Neural cell (in vitro differentiated cells): ENCODE data around the gene MAML3. TPM values are rescaled to one million over a fixed set of nuclear protein-coding genes. Genes with fewer than 3 reads are reported as not detected.

Source experiments
- H2AFZ ChIP-seq: fragments of 200-600, 300-800 bp; sonication (generic), shearing (Covaris generic); 2 replicates; pipeline ENCODE4 v1.6.0; 2014; ENCODE audit warnings: low read depth, mild to moderate bottlenecking, antibody characterized with exemption, low read length, moderate library complexity
- H3F3A ChIP-seq: fragments of 200-600 bp; shearing (Covaris generic); 2 replicates; pipeline ENCODE4 v1.6.1; 2016; ENCODE audit warnings: mild to moderate bottlenecking, moderate library complexity, mixed read lengths, antibody characterized with exemption, low read length; ENCODE audit not compliant: insufficient read depth, poor library complexity, severe bottlenecking
- H3K27ac ChIP-seq: fragments of 200-600, 300-800 bp; sonication (generic), shearing (Covaris generic); 2 replicates; pipeline ENCODE4 v1.5.1; 2014; ENCODE audit warnings: mild to moderate bottlenecking, low read length, moderate library complexity
- H3K27me3 ChIP-seq: fragments of 300-800, 200-600 bp; sonication (generic), shearing (Covaris generic); 2 replicates; pipeline ENCODE4 v1.6.0; 2014; ENCODE audit warnings: mild to moderate bottlenecking, low read depth, low read length, moderate library complexity; ENCODE audit not compliant: insufficient read depth
- H3K36me3 ChIP-seq: fragments of 300-800, 200-600 bp; sonication (generic), shearing (Covaris generic); 2 replicates; pipeline ENCODE4 v1.5.1; 2014; ENCODE audit warnings: mild to moderate bottlenecking, antibody characterized with exemption, low read length, moderate library complexity; ENCODE audit not compliant: insufficient read depth
- H3K4me2 ChIP-seq: fragments of 300-800, 200-600 bp; sonication (generic), shearing (Covaris generic); 2 replicates; pipeline ENCODE4 v1.6.0; 2014; ENCODE audit warnings: mild to moderate bottlenecking, low read length
- H3K4me3 ChIP-seq: fragments of 300-800, 200-600 bp; sonication (generic), shearing (Covaris generic); 2 replicates; pipeline ENCODE4 v1.5.1; 2014; ENCODE audit warnings: mild to moderate bottlenecking, low read length, moderate library complexity
- H3K79me2 ChIP-seq: fragments of 200-600 bp; shearing (Covaris generic); replicated peaks from 2 replicates; pipeline ENCODE4 v1.6.0; 2014; ENCODE audit warnings: mild to moderate bottlenecking, low read length, moderate library complexity; ENCODE audit not compliant: insufficient read depth
- H3K9ac ChIP-seq: fragments of 300-800, 200-600 bp; sonication (generic), shearing (Covaris generic); 2 replicates; pipeline ENCODE4 v1.6.1; 2016; ENCODE audit warnings: mild to moderate bottlenecking, low read length, mixed read lengths
- H3K9me2 ChIP-seq: fragments of 200-600 bp; shearing (Covaris generic); 2 replicates; pipeline ENCODE4 v1.6.1; 2016; ENCODE audit warnings: mild to moderate bottlenecking, low read length, mixed read lengths; ENCODE audit not compliant: insufficient read depth
- H3K9me3 ChIP-seq: fragments of 200-600, 300-800 bp; sonication (generic), shearing (Covaris generic); 2 replicates; pipeline ENCODE4 v1.6.1; 2016; ENCODE audit warnings: mild to moderate bottlenecking, mixed run types, low read length, moderate library complexity, mixed read lengths
- H4K20me1 ChIP-seq: fragments of 200-600 bp; shearing (Covaris generic); 2 replicates; pipeline ENCODE4 v1.6.1; 2016; ENCODE audit warnings: mild to moderate bottlenecking, mixed run types; ENCODE audit not compliant: insufficient read depth
- EP300 ChIP-seq: fragments of 450-650 bp; conservative IDR thresholded peaks from 2 replicates; pipeline ENCODE4 v1.6.1; 2014; ENCODE audit warnings: antibody characterized with exemption, mild to moderate bottlenecking, moderate library complexity; ENCODE audit not compliant: poor library complexity, severe bottlenecking
- EZH2 ChIP-seq: fragments of 200-600, 300-800 bp; shearing (Covaris generic), sonication (generic); IDR thresholded peaks from 2 replicates; pipeline ENCODE4 v1.6.1; 2014; ENCODE audit warnings: antibody characterized with exemption, low read length, borderline replicate concordance, mild to moderate bottlenecking; ENCODE audit not compliant: insufficient read depth, poor library complexity, severe bottlenecking
- MXI1 ChIP-seq: fragments of 450-650 bp; conservative IDR thresholded peaks from 2 replicates; pipeline ENCODE4 v1.6.1; 2014; ENCODE audit warnings: antibody characterized with exemption, mild to moderate bottlenecking; ENCODE audit not compliant: poor library complexity, severe bottlenecking
- POLR2AphosphoS5 ChIP-seq: IDR thresholded peaks from 2 replicates; pipeline ENCODE4 v1.6.1; 2012
- RAD21 ChIP-seq: fragments of 450-650 bp; conservative IDR thresholded peaks from 2 replicates; pipeline ENCODE4 v1.6.1; 2014; ENCODE audit warnings: antibody characterized with exemption, mild to moderate bottlenecking, moderate library complexity
- SMC3 ChIP-seq: fragments of 450-650 bp; conservative IDR thresholded peaks from 2 replicates; pipeline ENCODE4 v1.6.1; 2014; ENCODE audit warnings: antibody characterized with exemption, mild to moderate bottlenecking, moderate library complexity; ENCODE audit not compliant: poor library complexity
- TAF1 ChIP-seq: IDR thresholded peaks from 2 replicates; pipeline ENCODE4 v1.6.1; 2012; ENCODE audit warnings: low read depth
- polyA plus RNA-seq: library from polyadenylated mRNA; depleted of rRNA; stranded (reverse); fragments of >200 nt; gene quantifications from 2 replicates; pipeline ENCODE4 v1.2.3, GENCODE V29; 2014
- TF ChIP-seq, protein P1 (sequence below): IDR thresholded peaks from 2 replicates; pipeline ENCODE4 v1.6.1; 2012; ENCODE audit warnings: borderline replicate concordance
- TF ChIP-seq, protein P2 (sequence below): fragments of 450-650 bp; IDR thresholded peaks from 2 replicates; pipeline ENCODE4 v1.5.1; 2014; ENCODE audit warnings: antibody characterized with exemption, mild to moderate bottlenecking, moderate library complexity; ENCODE audit not compliant: poor library complexity, severe bottlenecking

Gene MAML3
- polyA plus RNA-seq, 1 donor from 2014 or later: 10.2 TPM

DNA sequence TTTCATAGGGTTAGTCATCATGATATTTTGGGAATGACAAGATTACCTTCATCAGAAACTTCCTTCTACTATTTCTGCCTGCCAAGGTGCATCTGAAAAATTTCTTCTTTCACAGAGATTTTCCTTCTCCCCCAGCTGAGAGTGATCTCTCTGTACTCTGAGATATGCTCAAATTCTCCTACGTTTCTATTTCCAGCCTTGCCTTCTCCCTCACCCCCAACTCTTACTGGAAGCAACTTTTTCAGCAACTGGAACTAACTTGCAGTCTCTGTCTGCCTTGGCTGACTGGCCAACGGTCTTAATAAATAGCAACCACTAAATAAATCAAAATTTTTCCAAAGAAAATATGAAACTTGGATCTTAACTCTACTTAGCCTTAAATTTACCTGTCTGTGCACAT, 122.3 kb downstream of the MAML3 start:
- Histone ChIP-seq H4K20me1 (no peaks in the 10 kb centered on the region), H3K79me2 (no peaks in the 10 kb centered on the region)
- TF ChIP-seq RAD21 (no peak), EP300 (no peak), EZH2 (no peak), TAF1 (no peak), MXI1 (no peak), SMC3 (no peak), POLR2AphosphoS5 (no peak)
- TF ChIP-seq, protein P1, sequence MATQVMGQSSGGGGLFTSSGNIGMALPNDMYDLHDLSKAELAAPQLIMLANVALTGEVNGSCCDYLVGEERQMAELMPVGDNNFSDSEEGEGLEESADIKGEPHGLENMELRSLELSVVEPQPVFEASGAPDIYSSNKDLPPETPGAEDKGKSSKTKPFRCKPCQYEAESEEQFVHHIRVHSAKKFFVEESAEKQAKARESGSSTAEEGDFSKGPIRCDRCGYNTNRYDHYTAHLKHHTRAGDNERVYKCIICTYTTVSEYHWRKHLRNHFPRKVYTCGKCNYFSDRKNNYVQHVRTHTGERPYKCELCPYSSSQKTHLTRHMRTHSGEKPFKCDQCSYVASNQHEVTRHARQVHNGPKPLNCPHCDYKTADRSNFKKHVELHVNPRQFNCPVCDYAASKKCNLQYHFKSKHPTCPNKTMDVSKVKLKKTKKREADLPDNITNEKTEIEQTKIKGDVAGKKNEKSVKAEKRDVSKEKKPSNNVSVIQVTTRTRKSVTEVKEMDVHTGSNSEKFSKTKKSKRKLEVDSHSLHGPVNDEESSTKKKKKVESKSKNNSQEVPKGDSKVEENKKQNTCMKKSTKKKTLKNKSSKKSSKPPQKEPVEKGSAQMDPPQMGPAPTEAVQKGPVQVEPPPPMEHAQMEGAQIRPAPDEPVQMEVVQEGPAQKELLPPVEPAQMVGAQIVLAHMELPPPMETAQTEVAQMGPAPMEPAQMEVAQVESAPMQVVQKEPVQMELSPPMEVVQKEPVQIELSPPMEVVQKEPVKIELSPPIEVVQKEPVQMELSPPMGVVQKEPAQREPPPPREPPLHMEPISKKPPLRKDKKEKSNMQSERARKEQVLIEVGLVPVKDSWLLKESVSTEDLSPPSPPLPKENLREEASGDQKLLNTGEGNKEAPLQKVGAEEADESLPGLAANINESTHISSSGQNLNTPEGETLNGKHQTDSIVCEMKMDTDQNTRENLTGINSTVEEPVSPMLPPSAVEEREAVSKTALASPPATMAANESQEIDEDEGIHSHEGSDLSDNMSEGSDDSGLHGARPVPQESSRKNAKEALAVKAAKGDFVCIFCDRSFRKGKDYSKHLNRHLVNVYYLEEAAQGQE: no peak
- TF ChIP-seq, protein P2, sequence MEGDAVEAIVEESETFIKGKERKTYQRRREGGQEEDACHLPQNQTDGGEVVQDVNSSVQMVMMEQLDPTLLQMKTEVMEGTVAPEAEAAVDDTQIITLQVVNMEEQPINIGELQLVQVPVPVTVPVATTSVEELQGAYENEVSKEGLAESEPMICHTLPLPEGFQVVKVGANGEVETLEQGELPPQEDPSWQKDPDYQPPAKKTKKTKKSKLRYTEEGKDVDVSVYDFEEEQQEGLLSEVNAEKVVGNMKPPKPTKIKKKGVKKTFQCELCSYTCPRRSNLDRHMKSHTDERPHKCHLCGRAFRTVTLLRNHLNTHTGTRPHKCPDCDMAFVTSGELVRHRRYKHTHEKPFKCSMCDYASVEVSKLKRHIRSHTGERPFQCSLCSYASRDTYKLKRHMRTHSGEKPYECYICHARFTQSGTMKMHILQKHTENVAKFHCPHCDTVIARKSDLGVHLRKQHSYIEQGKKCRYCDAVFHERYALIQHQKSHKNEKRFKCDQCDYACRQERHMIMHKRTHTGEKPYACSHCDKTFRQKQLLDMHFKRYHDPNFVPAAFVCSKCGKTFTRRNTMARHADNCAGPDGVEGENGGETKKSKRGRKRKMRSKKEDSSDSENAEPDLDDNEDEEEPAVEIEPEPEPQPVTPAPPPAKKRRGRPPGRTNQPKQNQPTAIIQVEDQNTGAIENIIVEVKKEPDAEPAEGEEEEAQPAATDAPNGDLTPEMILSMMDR: no peak

DNA sequence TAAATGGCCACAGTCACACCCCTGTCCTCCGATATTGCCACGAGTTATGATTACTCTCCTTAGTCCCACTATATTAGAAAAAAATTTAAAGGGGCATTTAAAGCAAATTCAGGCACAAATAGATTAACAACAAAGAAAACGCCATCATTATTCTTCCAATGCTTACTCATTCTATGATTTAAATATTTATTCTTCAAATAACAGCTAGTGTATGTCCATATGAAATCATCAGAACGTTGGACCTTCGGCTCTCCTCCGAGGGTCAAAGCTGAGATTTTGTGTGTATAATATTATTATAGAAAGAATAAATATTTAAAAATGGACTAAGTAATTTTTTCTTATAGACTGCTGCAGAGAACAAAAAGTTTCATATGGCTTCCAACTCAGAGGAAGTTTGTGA, 122.9 kb downstream of the MAML3 start:
- peak overlapping the region; percentile 30 for H3K27ac ChIP-seq
- no peak overlapping the region for H3K4me2 ChIP-seq
- H3K9me3 ChIP-seq: no peaks in the 10 kb centered on the region
- no peaks in the 10 kb centered on the region for H4K20me1 ChIP-seq
- no peak overlapping the region for H3K4me3 ChIP-seq
- no peaks in the 10 kb centered on the region for H3K9me2 ChIP-seq
- no peak for TF ChIP-seq SMC3
- TF ChIP-seq, protein P2: no peak
- no peak for TF ChIP-seq EP300
- TF ChIP-seq POLR2AphosphoS5: no peak
- no peak for TF ChIP-seq MXI1
- TF ChIP-seq RAD21: no peak
- TF ChIP-seq TAF1: no peak
- TF ChIP-seq EZH2: no peak
- TF ChIP-seq, protein P1: no peak
- no peaks in the 10 kb centered on the region for H3K79me2 ChIP-seq
- no peaks in the 10 kb centered on the region for H3K27me3 ChIP-seq
- H3F3A ChIP-seq: peaks cover 4% of the 10 kb centered on the region
- no peak overlapping the region for H2AFZ ChIP-seq
- H3K36me3 ChIP-seq: no peaks in the 10 kb centered on the region
- H3K9ac ChIP-seq: no peak overlapping the region

More for the DNA sequence above, 122.3 kb downstream of the MAML3 start:
- Histone ChIP-seq H3K9ac (no peak overlapping the region), H3K36me3 (no peaks in the 10 kb centered on the region), H3K9me2 (no peaks in the 10 kb centered on the region), H2AFZ (no peak overlapping the region), H3K27ac (no peak overlapping the region), H3K4me3 (no peak overlapping the region), H3K27me3 (no peaks in the 10 kb centered on the region), H3K4me2 (no peak overlapping the region), H3K9me3 (no peaks in the 10 kb centered on the region), H3F3A (peaks cover 4% of the 10 kb centered on the region)
